GM12864 (cell line): Measurements from ENCODE around the gene RNF111.
"Not testable (repeated sequence)": the region's sequence is repeated elsewhere in the genome, so short reads cannot be mapped to it uniquely, and the experiment has no call there.

Experiments used
- DNase-seq: peaks from one replicate; pipeline ENCODE4 v3.0.0-alpha.2; 2011; ENCODE audit warnings: low read depth
- H3K4me3 ChIP-seq: 2 replicates; pipeline ENCODE4 v1.5.1; 2011; ENCODE audit warnings: mild to moderate bottlenecking, low read depth, low read length, control low read depth
- TF ChIP-seq, protein P1 (sequence below): IDR thresholded peaks from 2 replicates; pipeline ENCODE4 v1.5.1; 2011; ENCODE audit warnings: low read depth, mild to moderate bottlenecking, moderate library complexity, low read length, control low read depth, inconsistent platforms; ENCODE audit errors: missing control alignments

Gene RNF111

GRCh38 chr15:59138243-59138642, 150.8 kb downstream of the RNF111 start:
- peak; percentile 35 for DNase-seq
- TF ChIP-seq, protein P1, sequence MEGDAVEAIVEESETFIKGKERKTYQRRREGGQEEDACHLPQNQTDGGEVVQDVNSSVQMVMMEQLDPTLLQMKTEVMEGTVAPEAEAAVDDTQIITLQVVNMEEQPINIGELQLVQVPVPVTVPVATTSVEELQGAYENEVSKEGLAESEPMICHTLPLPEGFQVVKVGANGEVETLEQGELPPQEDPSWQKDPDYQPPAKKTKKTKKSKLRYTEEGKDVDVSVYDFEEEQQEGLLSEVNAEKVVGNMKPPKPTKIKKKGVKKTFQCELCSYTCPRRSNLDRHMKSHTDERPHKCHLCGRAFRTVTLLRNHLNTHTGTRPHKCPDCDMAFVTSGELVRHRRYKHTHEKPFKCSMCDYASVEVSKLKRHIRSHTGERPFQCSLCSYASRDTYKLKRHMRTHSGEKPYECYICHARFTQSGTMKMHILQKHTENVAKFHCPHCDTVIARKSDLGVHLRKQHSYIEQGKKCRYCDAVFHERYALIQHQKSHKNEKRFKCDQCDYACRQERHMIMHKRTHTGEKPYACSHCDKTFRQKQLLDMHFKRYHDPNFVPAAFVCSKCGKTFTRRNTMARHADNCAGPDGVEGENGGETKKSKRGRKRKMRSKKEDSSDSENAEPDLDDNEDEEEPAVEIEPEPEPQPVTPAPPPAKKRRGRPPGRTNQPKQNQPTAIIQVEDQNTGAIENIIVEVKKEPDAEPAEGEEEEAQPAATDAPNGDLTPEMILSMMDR: peak; percentile 87
- H3K4me3 ChIP-seq: no peak overlapping the region

DNA sequence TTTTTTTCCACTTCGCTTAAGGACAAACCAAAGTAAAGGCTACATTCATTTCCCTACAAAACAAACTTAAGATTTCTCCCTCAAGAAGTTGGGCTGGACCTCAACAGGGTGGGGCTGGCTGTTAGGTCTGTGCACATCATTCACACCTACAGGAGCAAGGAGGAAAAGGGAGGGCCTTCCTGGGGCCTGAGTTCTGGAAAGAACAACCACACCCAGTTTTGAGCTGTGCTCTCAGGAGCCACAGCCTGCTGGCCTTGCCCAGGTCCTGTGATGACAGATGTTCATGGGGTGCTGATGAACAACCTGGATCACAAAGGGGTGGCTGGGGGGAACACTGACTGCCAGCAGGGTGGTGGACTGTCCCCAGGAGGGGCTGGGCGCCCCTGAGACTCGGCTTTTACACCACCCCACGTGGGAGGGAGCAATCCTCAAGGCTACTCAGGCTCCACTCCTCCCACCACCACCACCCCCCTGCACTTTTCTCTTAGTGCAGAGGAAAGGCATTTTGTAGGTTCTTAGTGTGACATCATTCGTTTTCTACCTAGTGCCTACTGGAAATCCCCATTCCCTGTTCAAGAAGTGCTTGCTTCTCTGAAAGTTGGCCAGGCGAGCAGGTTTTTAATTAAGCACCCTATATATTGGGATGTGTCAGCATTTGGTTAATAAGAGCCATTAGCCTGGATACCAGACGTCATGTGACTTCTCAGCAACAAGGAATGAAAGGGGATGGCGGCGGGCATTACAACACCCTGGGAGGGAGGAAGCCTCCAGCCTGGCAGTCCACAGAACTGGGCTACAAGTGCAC, 153.2 kb downstream of the RNF111 start:
- DNase-seq: no peak
- TF ChIP-seq, protein P1: no peak
- H3K4me3 ChIP-seq: no peak overlapping the region

DNA sequence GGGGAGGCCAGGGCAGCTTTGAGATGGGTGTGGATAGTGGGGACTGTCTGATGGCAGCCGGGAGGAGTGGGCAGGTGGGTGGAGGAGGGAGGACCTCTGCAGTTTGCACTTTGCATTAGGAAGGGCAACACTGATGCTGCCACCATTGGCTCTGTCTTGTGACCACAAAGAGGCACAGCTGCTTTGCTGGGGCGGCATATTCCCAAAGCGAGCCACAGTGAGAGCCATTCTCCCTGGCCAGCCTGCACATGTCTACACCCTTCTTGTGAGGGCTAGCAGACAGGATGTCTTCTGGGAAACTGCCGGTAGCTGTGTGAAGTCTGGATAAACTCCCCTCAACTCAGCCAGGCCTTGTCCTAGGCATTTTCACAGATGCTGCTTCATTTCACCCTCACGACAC, 155.8 kb downstream of the RNF111 start:
- DNase-seq: no peak
- TF ChIP-seq, protein P1: no peak
- H3K4me3 ChIP-seq: no peak overlapping the region

DNA sequence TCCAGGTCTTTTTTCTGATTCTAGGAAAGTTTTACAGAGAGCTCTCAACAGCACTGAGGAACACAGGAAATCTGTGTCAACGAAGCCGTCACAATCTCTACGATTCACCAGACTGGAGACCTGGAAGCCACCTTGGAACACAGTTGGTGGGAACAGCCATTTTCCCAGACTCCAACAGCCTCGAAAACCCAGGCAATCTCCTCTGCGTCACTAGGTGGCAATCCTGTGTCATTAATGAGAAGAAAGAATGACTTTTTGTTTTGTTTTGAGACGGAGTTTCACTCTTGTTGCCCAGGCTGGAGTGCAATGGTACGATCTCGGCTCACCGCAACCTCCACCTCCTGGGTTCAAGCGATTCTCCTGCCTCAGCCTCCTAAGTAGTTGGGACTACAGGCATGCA, 157.1 kb downstream of the RNF111 start:
- not testable (repeated sequence) for DNase-seq, H3K4me3 ChIP-seq
- TF ChIP-seq, protein P1: peak; percentile 12
